Activated CD8-positive, alpha-beta T cell treated with anti-CD3 and anti-CD28 coated beads for 36 hours (primary cell): ENCODE measurements around the gene OLFML3. TPM values are rescaled to one million over a fixed set of nuclear protein-coding genes. Genes with fewer than 3 reads are reported as not detected.

Experiments
- ATAC-seq: fragments of 200-7000 bp; cut with Tn5 transposase; one replicate; pipeline ENCODE4 v1.10.0; 2021; ENCODE audit warnings: mild to moderate bottlenecking, moderate library complexity
- CTCF ChIA-PET: fragments of 350-600 bp; sonication (Branson Sonifier 250); formaldehyde crosslinking; loops from one replicate; lab custom pipeline; 2021; ENCODE audit warnings: antibody characterized with exemption; lab: Charles Lee
- POLR2A ChIA-PET: fragments of 350-600 bp; sonication (Branson Sonifier 250); formaldehyde crosslinking; loops from one replicate; lab custom pipeline; 2021; ENCODE audit warnings: antibody characterized with exemption; lab: Charles Lee
- DNase-seq: peaks from one replicate; pipeline ENCODE4 v3.0.0-alpha.2; 2020
- H3K27ac Mint-ChIP-seq: one replicate; pipeline ENCODE4 v1.8.0; 2021; ENCODE audit warnings: mild to moderate bottlenecking, mixed read lengths
- H3K27me3 Mint-ChIP-seq: one replicate; pipeline ENCODE4 v1.8.0; 2021; ENCODE audit warnings: mixed read lengths
- H3K36me3 Mint-ChIP-seq: one replicate; pipeline ENCODE4 v1.8.0; 2021; ENCODE audit warnings: low read depth, mixed read lengths
- H3K4me1 Mint-ChIP-seq: one replicate; pipeline ENCODE4 v1.8.0; 2021; ENCODE audit warnings: low read depth, mixed read lengths
- H3K4me3 Mint-ChIP-seq: one replicate; pipeline ENCODE4 v1.8.0; 2021; ENCODE audit warnings: mild to moderate bottlenecking, moderate library complexity, mixed read lengths
- H3K9me3 Mint-ChIP-seq: one replicate; pipeline ENCODE4 v1.8.0; 2021; ENCODE audit warnings: mixed read lengths
- intact Hi-C: fragments of 100-400 bp; cut with micrococcal nuclease; formaldehyde crosslinking; loops from one replicate; pipeline ENCODE4 v1.10.0; 2022
- total RNA-seq, 2 experiments: library from RNA; stranded (reverse); gene quantifications; one replicate each; pipeline ENCODE4 v1.2.3, GENCODE V29; 2021
- TF ChIP-seq, protein P1 (sequence below): fragments of 200-600 bp; IDR thresholded peaks from one replicate; pipeline ENCODE4 v1.8.0; 2022; ENCODE audit warnings: antibody characterized with exemption, mild to moderate bottlenecking

Gene OLFML3
- total RNA-seq, 2 experiments from 2014 or later: 0.14 to 0.49 TPM

DNA sequence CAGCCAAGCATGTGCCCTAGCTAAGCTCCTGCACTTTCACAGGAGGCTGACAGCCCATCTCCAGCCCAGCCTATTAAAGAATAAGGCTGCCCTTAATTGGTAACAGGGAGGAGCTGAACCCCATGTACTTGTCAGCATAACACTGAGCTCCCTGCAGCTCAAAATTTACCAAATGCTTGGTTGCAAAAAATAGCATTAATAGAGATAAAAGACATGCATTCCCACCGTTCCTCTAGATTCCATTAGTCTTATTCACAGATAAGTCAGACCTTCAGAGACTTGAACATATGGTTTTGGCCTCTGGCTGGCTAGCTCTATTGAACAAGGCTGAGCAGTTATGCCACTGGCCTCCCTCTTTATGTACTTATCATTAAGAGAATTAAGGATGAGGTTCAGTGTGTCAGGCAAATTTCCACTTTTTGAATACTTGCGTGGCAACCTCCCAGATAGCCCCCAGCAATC, 29.2 kb downstream of the OLFML3 start:
- intact Hi-C loops: no loop called here
- ChIA-PET POLR2A (no interaction called here), CTCF (interaction anchor here (1.5 to 3.5 kb wide), 2 partner anchors 26 to 274 kb away, joined by 4 to 13 read pairs; no protein-coding TSS in a partner anchor)
- TF ChIP-seq, protein P1, sequence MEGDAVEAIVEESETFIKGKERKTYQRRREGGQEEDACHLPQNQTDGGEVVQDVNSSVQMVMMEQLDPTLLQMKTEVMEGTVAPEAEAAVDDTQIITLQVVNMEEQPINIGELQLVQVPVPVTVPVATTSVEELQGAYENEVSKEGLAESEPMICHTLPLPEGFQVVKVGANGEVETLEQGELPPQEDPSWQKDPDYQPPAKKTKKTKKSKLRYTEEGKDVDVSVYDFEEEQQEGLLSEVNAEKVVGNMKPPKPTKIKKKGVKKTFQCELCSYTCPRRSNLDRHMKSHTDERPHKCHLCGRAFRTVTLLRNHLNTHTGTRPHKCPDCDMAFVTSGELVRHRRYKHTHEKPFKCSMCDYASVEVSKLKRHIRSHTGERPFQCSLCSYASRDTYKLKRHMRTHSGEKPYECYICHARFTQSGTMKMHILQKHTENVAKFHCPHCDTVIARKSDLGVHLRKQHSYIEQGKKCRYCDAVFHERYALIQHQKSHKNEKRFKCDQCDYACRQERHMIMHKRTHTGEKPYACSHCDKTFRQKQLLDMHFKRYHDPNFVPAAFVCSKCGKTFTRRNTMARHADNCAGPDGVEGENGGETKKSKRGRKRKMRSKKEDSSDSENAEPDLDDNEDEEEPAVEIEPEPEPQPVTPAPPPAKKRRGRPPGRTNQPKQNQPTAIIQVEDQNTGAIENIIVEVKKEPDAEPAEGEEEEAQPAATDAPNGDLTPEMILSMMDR: no peak
- no peaks in the 10 kb centered on the region for H3K36me3 Mint-ChIP-seq
- no peaks in the 10 kb centered on the region for H3K27me3 Mint-ChIP-seq
- DNase-seq (no peak), ATAC-seq (no peak)
- no peak overlapping the region for H3K27ac Mint-ChIP-seq
- H3K4me1 Mint-ChIP-seq: no peaks in the 10 kb centered on the region
- H3K9me3 Mint-ChIP-seq: no peaks in the 10 kb centered on the region
- H3K4me3 Mint-ChIP-seq: no peak overlapping the region

DNA sequence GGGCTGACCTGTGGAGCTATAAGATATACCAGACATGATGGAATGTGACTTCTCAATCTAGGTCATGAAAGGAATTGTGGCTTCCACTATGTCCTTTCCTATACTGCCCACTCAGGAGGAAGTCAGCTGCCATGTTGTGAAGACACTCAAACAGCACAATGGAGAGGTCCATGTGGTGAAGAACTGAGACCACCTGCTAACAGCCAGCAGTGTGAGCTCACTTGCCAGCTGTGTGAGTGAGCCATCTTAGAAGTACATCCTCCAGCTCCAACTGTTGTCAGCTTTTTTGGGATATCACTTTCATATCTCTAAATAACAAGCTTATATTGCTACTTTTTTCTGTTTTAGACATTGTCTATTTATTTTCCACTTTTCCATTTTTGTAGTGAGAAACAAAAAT, 29.7 kb downstream of the OLFML3 start:
- H3K4me3 Mint-ChIP-seq: no peak overlapping the region
- CTCF ChIA-PET: interaction anchor here (1.0 to 3.5 kb wide), 3 partner anchors 9 to 274 kb away, joined by 3 to 13 read pairs (median 4); no protein-coding TSS in a partner anchor

DNA sequence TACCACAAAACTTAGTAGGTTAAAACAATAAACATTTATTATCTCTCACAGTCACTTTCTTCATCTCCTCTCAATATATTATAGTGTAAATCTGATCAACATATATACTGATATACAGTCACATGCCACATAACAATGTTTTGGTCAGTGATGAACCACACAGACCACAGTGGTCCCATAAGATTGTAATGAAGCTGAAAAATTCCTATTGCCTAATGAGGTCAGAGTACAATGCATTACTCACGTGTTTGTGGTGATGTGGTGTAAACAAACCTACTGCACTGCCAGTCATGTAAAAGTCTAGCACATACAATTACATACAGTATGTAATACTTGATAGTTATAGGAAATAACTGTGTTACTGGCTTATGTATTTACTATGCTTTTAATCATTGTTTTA, 30.1 kb downstream of the OLFML3 start:
- H3K4me3 Mint-ChIP-seq: no peak overlapping the region
- H3K4me1 Mint-ChIP-seq: no peaks in the 10 kb centered on the region
- ATAC-seq (no peak), DNase-seq (no peak)
- intact Hi-C loops: no loop called here
- no peaks in the 10 kb centered on the region for H3K9me3 Mint-ChIP-seq
- no peaks in the 10 kb centered on the region for H3K27me3 Mint-ChIP-seq
- ChIA-PET POLR2A (no interaction called here), CTCF (interaction anchor here (1.0 to 3.5 kb wide), 3 partner anchors 9 to 273 kb away, joined by 3 to 13 read pairs (median 4); no protein-coding TSS in a partner anchor)
- TF ChIP-seq, protein P1: no peak
- no peaks in the 10 kb centered on the region for H3K36me3 Mint-ChIP-seq
- no peak overlapping the region for H3K27ac Mint-ChIP-seq

More for the DNA sequence above, 29.7 kb downstream of the OLFML3 start:
- ATAC-seq: no peak
- POLR2A ChIA-PET: no interaction called here
- Mint-ChIP-seq H3K27me3 (no peaks in the 10 kb centered on the region), H3K27ac (no peak overlapping the region), H3K36me3 (no peaks in the 10 kb centered on the region), H3K9me3 (no peaks in the 10 kb centered on the region), H3K4me1 (no peaks in the 10 kb centered on the region)
- intact Hi-C loops: no loop called here
- TF ChIP-seq, protein P1: no peak
- no peak for DNase-seq

DNA sequence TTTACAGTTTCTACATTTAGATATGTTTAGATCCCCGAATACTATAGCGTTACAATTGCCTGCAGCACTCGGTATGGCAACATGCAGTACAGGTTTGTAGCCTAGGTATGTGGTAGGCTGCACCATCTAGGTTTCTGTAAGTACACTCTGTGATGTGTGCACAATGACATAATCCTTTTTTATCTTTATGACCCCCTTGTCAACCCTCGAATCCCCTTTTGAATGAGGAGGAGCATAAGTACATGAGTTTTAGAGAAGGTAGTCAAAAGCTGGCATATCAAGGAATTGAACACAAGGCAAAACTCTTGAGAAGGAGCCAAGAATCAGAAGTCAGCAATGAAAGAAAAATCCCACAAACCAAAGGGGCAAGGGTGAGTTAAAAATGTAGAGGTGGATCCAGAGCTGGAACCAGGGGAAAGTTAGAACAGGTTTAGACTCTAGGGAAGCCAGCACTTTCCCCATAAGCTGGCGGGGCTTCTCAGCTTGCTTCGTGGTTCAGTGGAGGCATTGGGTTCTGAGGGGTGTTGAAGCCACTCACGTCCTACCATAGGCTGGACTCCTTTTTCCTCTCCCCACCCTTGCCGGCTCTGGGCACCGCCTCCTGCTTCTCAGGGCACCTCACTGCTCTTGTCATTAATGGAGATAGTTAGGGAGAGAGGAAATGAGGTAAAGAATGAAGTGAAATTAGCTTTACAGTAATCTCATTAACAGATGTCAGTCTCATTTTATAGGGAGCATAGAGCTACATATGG, 31.3 kb downstream of the OLFML3 start:
- POLR2A ChIA-PET: interaction anchor here (0.8 kb wide), 1 partner anchor 13 kb away, joined by 3 read pairs; no protein-coding TSS in a partner anchor
- TF ChIP-seq, protein P1: no peak
- no peak for ATAC-seq

DNA sequence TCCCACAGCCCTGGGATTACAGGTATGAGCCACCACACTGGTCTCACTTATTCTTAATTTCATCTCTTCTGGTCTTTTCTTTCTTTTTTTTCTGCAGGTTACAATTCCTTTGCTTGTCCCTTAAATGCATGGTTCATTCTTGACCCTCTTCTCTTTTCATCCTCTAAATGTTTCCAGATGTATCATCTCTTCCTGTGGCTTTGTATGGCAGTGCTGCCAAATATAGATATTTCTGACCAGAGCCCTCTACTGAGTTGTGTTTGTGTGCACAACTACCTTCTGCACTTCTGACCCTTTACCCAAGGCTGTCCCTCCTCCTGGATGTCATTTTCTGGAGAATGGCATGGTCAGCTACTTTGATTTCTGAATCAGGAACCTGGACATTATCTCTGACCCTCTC, 32.5 kb downstream of the OLFML3 start:
- POLR2A ChIA-PET: no interaction called here
- TF ChIP-seq, protein P1: no peak
- no peak for DNase-seq
- Mint-ChIP-seq H3K36me3 (no peaks in the 10 kb centered on the region), H3K4me1 (no peaks in the 10 kb centered on the region), H3K27ac (no peak overlapping the region), H3K9me3 (no peaks in the 10 kb centered on the region), H3K27me3 (peaks cover 2% of the 10 kb centered on the region), H3K4me3 (no peak overlapping the region)
- no peak for ATAC-seq
- intact Hi-C loops: no loop called here
- CTCF ChIA-PET: no interaction called here

More for the DNA sequence above, 31.3 kb downstream of the OLFML3 start:
- no peak for DNase-seq
- no peak overlapping the region for H3K27ac Mint-ChIP-seq
- no peaks in the 10 kb centered on the region for H3K36me3 Mint-ChIP-seq
- no peaks in the 10 kb centered on the region for H3K4me1 Mint-ChIP-seq
- H3K9me3 Mint-ChIP-seq: no peaks in the 10 kb centered on the region
- no peak overlapping the region for H3K4me3 Mint-ChIP-seq
- no peaks in the 10 kb centered on the region for H3K27me3 Mint-ChIP-seq
- CTCF ChIA-PET: interaction anchor here (3.5 kb wide), 1 partner anchor 272 kb away, joined by 13 read pairs; no protein-coding TSS in a partner anchor
- intact Hi-C loops: no loop called here
